Measurements from ENCODE around the gene CAND1. TPM values are rescaled to one million over a fixed set of nuclear protein-coding genes. Genes with fewer than 3 reads are reported as not detected.

Gene CAND1
- total and polyA plus RNA-seq, 2 donors (not counting 1 experiment from before 2014, with no cell fraction given), result 14.8 to 108 TPM

DNA sequence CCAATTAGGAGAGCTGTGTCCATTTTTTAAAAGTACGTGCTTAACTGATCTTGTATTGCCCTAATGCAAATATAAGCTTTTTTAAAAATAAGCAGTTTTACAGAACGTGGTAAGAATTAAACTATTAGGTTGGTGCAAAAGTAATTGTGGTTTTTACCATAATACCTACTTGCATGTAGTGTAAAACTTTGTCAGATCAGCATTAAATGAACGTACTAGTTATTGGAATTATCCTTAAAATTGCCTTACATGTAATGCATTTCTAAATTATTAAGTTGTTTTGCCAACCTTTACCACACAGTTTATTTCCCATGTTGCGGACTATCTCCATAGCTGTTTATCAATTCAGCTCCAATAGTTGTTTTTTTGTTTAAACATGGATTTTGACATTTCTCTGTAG, 10.9 kb downstream of the CAND1 start:
- Histone ChIP-seq H3K79me2 (ENCODE audit: control insufficient read depth, insufficient read depth, low read length) (peaks cover 91% of the 10 kb centered on the region), H4K20me1 (ENCODE audit: control insufficient read depth, insufficient read depth, low read length, poor library complexity, severe bottlenecking) (peaks cover 70% of the 10 kb centered on the region), H3K36me3 (replicated peaks in 1 of 2; ENCODE audit: control extremely low read depth in 1 of 2, control insufficient read depth in 1 of 2, extremely low read depth in 1 of 2, insufficient read depth in 2 of 2, low read length in 1 of 2) (peaks cover 0 to 32% of the 10 kb centered on the region in 2 experiments), H3K4me3 (ENCODE audit: control extremely low read depth in 1 of 5, extremely low read depth in 1 of 5, insufficient read depth in 1 of 5, low read depth in 2 of 5, low read length in 4 of 5) (no peak overlapping the region), H2AFZ (ENCODE audit: insufficient read depth, low read depth, low read length, poor library complexity, severe bottlenecking) (no peak overlapping the region), H3K9ac (ENCODE audit: low read length) (no peak overlapping the region), H3K4me1 (ENCODE audit: control insufficient read depth in 2 of 2, insufficient read depth in 2 of 2, low read length in 2 of 2) (peaks cover under 1 to 9% of the 10 kb centered on the region in 2 donors), H3K4me2 (replicated peaks; ENCODE audit: low read depth, low read length, poor library complexity, severe bottlenecking) (no peak overlapping the region), H3K27ac (ENCODE audit: low read length in 2 of 2) (no peak overlapping the region), H3K27me3 (replicated peaks in 1 of 4; ENCODE audit: control extremely low read depth in 1 of 4, control insufficient read depth in 3 of 4, insufficient read depth in 4 of 4, low read length in 3 of 4) (no peaks in the 10 kb centered on the region), H3K9me3 (ENCODE audit: control extremely low read depth in 1 of 3, control insufficient read depth in 2 of 3, insufficient read depth in 1 of 3, low read length in 2 of 3) (no peaks in the 10 kb centered on the region)
- CTCF ChIA-PET, result no interaction called here
- no peaks in the 10 kb centered on the region for H3K9me3 Mint-ChIP-seq (ENCODE audit: insufficient read depth)
- no CpG with 5 or more reads among the region's 4 CpGs for WGBS (ENCODE audit: insufficient coverage)
- TF ChIP-seq, protein P1, sequence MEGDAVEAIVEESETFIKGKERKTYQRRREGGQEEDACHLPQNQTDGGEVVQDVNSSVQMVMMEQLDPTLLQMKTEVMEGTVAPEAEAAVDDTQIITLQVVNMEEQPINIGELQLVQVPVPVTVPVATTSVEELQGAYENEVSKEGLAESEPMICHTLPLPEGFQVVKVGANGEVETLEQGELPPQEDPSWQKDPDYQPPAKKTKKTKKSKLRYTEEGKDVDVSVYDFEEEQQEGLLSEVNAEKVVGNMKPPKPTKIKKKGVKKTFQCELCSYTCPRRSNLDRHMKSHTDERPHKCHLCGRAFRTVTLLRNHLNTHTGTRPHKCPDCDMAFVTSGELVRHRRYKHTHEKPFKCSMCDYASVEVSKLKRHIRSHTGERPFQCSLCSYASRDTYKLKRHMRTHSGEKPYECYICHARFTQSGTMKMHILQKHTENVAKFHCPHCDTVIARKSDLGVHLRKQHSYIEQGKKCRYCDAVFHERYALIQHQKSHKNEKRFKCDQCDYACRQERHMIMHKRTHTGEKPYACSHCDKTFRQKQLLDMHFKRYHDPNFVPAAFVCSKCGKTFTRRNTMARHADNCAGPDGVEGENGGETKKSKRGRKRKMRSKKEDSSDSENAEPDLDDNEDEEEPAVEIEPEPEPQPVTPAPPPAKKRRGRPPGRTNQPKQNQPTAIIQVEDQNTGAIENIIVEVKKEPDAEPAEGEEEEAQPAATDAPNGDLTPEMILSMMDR (IDR thresholded peaks at IDR 0.05), result no peak
- TF ChIP-seq EZH2 (IDR thresholded peaks at IDR 0.05; ENCODE audit: borderline replicate concordance, insufficient read depth, low read depth, low read length, poor library complexity, severe bottlenecking), result no peak
- peaks cover 51% of the 10 kb centered on the region for H3K4me1 Mint-ChIP-seq
- intact Hi-C loops (cut with micrococcal nuclease), result no loop called here
- ATAC-seq (ENCODE audit: low read depth) (no peak), DNase-seq (no peak)
- H3K27ac Mint-ChIP-seq, result no peak overlapping the region
- POLR2A ChIA-PET, result no interaction called here
- H3K4me3 Mint-ChIP-seq, result no peak overlapping the region
- H3K27me3 Mint-ChIP-seq, result no peaks in the 10 kb centered on the region

DNA sequence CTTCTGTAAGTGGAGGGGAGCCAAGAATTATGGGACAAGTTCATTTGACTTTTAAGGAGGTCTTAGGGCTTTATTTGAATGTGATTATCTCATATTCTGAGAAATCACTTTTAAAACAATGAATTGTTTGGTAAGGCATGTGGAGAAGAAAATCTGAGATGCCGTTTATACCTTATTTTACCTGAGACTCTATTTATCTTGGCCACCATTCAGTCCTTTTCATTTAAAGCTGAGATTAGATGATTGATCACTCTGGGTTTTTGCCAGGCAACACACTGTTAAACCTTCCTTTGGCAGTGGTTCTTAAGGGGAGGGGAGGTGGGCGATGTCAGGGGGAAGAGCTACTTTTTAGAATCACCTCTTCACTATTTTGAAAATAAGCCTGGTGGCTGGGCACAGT, 11.4 kb downstream of the CAND1 start:
- no peaks in the 10 kb centered on the region for H3K27me3 Mint-ChIP-seq
- H3K4me1 ChIP-seq (ENCODE audit: control insufficient read depth in 2 of 2, insufficient read depth in 2 of 2, low read length in 2 of 2), result peaks cover 0 to 9% of the 10 kb centered on the region in 2 donors
- H3K9me3 Mint-ChIP-seq (ENCODE audit: insufficient read depth), result no peaks in the 10 kb centered on the region
- no peak overlapping the region for H2AFZ ChIP-seq (ENCODE audit: insufficient read depth, low read depth, low read length, poor library complexity, severe bottlenecking)
- POLR2A ChIA-PET, result no interaction called here
- H3K27ac Mint-ChIP-seq, result no peak overlapping the region
- DNase-seq (no peak), ATAC-seq (ENCODE audit: low read depth) (no peak)
- no peak overlapping the region for H3K4me2 ChIP-seq (replicated peaks; ENCODE audit: low read depth, low read length, poor library complexity, severe bottlenecking)
- intact Hi-C loops (cut with micrococcal nuclease), result no loop called here
- H3K9me3 ChIP-seq (ENCODE audit: control extremely low read depth in 1 of 3, control insufficient read depth in 2 of 3, insufficient read depth in 1 of 3, low read length in 2 of 3), result no peaks in the 10 kb centered on the region
- no peaks in the 10 kb centered on the region for H3K27me3 ChIP-seq (replicated peaks in 1 of 4; ENCODE audit: control extremely low read depth in 1 of 4, control insufficient read depth in 3 of 4, insufficient read depth in 4 of 4, low read length in 3 of 4)
- H3K27ac ChIP-seq (ENCODE audit: low read length in 2 of 2), result no peak overlapping the region
- peaks cover 50% of the 10 kb centered on the region for H3K4me1 Mint-ChIP-seq
- no CpG with 5 or more reads among the region's 2 CpGs for WGBS (ENCODE audit: insufficient coverage)
- TF ChIP-seq, protein P1 (IDR thresholded peaks at IDR 0.05), result no peak
- TF ChIP-seq EZH2 (IDR thresholded peaks at IDR 0.05; ENCODE audit: borderline replicate concordance, insufficient read depth, low read depth, low read length, poor library complexity, severe bottlenecking), result no peak
- peaks cover 0 to 35% of the 10 kb centered on the region in 2 experiments for H3K36me3 ChIP-seq (replicated peaks in 1 of 2; ENCODE audit: control extremely low read depth in 1 of 2, control insufficient read depth in 1 of 2, extremely low read depth in 1 of 2, insufficient read depth in 2 of 2, low read length in 1 of 2)
- no peak overlapping the region for H3K9ac ChIP-seq (ENCODE audit: low read length)
- peaks cover 90% of the 10 kb centered on the region for H3K79me2 ChIP-seq (ENCODE audit: control insufficient read depth, insufficient read depth, low read length)
- H4K20me1 ChIP-seq (ENCODE audit: control insufficient read depth, insufficient read depth, low read length, poor library complexity, severe bottlenecking), result peaks cover 66% of the 10 kb centered on the region
- no peak overlapping the region for H3K4me3 Mint-ChIP-seq
- H3K4me3 ChIP-seq (ENCODE audit: control extremely low read depth in 1 of 5, extremely low read depth in 1 of 5, insufficient read depth in 1 of 5, low read depth in 2 of 5, low read length in 4 of 5), result no peak overlapping the region
- CTCF ChIA-PET, result no interaction called here
